GM19193 (cell line): ENCODE measurements around the gene HPCAL1.

ENCODE experiments used
- POLR2A ChIP-seq: IDR thresholded peaks from 4 replicates; pipeline ENCODE4 v1.6.1; 2011; ENCODE audit not compliant: insufficient read depth, insufficient read length; ENCODE audit errors: extremely low read depth

The HPCAL1 gene

GRCh38 chr2:10363861-10364610 lies 61.3 kb downstream of the HPCAL1 start:
- TF ChIP-seq POLR2A: no peak

- no peak for TF ChIP-seq POLR2A
Observed at GRCh38 chr2:10365412-10365811, 62.7 kb downstream of the HPCAL1 start.

GRCh38 chr2:10366601-10367270 lies 64.0 kb downstream of the HPCAL1 start:
- no peak for TF ChIP-seq POLR2A

GRCh38 chr2:10367472-10368439 lies 65.1 kb downstream of the HPCAL1 start:
- TF ChIP-seq POLR2A: no peak

GRCh38 chr2:10368491-10369231 lies 66.0 kb downstream of the HPCAL1 start:
- no peak for TF ChIP-seq POLR2A

DNA sequence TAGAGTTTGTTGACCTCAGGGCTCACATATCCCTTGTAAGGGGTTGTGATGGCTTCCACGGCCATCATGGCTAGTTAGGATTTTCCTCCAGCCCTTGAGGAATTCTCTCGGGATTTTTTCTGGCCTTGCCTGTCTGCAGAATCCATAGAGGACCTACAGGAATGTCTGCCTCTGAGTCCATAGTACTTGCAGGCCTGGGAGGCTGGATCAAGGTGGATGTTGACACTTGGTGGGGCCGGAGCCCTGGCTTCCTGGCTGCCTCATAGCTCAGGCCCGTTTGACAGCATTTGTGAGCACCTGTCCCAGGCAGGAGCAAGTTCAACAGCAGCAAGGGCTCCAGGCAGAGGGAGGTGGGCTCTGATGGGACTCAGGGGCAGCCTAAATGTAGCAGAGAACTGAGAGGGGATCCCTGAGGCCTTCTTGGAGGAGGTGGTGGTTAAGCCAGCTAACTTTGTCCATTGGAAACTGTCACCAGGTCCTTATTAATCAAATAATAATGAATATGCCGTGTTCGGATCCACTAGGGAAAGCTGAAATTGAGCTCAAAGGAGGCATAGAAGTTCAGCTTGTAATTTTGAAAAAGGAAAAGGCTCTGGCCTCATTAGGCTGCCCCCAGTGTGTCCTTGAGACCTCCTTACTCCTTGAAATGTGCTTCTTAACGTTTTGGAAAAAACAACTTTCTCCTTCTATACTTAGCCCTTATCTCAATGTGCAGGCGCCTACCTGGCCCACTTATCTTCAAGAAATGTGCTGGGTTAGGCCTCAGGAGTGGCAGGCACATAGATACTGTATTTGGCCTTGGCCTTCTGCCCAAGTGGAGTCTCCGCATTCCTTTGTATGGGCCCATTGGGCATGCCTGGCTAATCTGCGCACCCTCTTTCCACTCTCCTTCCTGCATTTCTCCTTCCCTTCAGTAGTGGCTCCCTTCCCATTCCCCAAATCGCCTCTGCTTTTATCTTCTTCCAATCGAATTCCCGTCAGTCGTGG lies 66.9 kb downstream of the HPCAL1 start:
- no peak for TF ChIP-seq POLR2A

GRCh38 chr2:10370390-10370789 lies 67.7 kb downstream of the HPCAL1 start:
- TF ChIP-seq POLR2A: no peak

DNA sequence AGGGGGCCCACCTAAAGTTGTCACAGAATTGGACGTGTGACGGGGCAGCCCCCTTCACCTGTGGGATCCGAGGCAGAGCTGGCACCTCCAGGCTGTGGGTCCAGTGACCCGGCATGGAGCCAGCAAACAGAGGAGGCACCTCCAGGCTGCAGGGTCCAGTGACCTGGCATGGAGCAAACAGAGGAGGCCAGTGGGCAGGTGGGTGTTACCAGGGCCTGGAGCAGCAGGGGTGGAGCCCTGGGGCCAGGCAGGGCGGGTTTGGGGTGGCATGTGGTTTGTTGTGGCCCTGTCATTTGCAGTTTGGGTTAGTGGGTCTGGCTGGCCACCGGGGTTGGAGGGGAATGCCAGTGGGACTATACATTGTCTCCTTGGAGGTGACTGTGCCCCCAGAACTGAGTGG lies 68.2 kb downstream of the HPCAL1 start:
- TF ChIP-seq POLR2A: no peak

DNA sequence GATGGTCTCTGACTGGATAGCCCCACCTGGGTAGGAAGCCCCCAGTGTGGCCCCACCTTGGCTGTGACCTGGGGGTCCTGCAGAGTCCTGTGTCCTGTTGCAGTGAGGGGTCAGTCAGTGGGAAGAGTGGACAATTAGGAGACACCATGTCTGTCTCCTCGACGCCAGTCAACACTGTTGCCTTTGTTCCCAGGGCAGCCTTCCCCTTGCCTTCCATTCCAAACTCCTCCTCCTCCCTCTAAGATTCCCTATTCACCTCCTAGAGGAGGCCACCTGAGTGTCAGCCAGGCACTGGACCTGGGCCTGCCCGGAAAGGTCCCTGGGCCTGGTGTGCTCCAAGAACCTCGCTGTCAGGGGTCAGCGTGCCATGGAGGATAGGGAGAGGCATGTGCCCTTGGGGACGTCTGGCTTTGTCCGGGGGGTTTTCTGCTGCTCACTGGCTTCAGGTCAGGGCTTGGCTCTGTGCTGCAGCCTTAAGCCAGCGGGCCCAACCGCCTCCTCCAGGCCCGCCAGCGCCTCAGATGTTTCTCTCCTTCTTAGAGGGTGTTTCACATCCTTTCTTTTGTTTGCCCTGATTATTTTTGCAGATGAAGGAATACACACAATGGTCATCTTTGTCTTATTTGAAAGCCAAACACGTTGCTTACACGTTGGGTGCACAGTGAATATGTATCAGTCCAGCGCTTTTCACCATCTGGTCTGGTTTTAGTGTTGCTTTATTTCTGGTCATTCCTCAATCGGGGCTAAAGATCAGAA lies 68.9 kb downstream of the HPCAL1 start:
- TF ChIP-seq POLR2A: no peak

DNA sequence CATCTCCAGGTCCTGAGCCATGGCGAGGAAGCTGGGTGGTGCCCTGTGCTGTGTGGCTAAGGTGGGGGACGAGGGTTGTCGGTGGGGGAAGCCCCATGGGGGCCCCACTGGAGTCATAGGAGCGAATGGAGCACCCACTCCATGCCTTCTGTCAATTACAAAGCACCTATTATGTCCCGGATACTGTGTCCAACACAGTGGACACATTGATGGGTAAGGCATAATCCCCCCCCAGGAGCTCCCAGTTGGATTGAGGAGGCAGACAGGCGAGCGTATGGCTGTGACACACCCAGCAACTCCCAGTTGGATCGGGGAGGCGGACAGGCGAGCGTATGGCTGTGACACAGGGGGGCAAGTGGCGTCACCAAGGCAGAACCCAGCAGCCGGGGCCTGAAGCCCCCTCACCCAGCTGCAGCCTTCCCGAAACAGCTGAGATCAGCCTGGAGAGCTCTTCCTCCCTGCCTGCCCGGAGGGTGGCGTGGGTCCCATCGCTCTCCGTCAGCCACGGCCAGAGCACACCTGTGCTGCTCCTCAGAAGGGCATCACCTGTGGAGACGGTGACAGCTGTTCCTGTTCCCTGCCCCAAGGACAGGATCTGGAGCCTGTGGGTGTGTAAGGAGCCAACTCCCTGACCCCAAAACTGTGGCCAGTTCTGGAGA lies 69.6 kb downstream of the HPCAL1 start:
- TF ChIP-seq POLR2A: no peak

GRCh38 chr2:10372862-10373240 lies 70.1 kb downstream of the HPCAL1 start:
- no peak for TF ChIP-seq POLR2A

- no peak for TF ChIP-seq POLR2A
Observed at GRCh38 chr2:10373931-10374330, 71.2 kb downstream of the HPCAL1 start.
